Lower leg skin (tissue), 4 donors: ENCODE results near the gene FBXO44. TPM values are rescaled to one million over a fixed set of nuclear protein-coding genes. Genes with fewer than 3 reads are reported as not detected.

Source experiments
- DNase-seq, 2 donors: peaks; one replicate each; pipeline ENCODE4 v3.0.0-alpha.2; 2019; ENCODE audit warnings: low spot score in 2 of 2
- H3K4me3 ChIP-seq: fragments of 200-600 bp; sonication (generic); 2 replicates; pipeline ENCODE4 v1.5.1; 2017; ENCODE audit warnings: mild to moderate bottlenecking, low read depth; ENCODE audit not compliant: poor library complexity, severe bottlenecking
- POLR2A ChIP-seq, 2 donors: fragments of 450-650 bp; IDR thresholded peaks; one replicate each; pipeline ENCODE4 v1.6.1; 2016 to 2017; ENCODE audit warnings: antibody characterized with exemption in 2 of 2, mild to moderate bottlenecking in 1 of 2, moderate library complexity in 1 of 2
- WGBS, 2 donors: methylation state at CpG; one replicate each; pipeline ENCODE4 v1.1.5; 2018; 5-methylcytosine and 5-hydroxymethylcytosine counted together
- intact Hi-C: fragments of 100-400 bp; cut with DNase I; formaldehyde crosslinking; loops from one replicate; pipeline ENCODE4 v1.15.0; 2023; ENCODE audit warnings: low total_unique reads
- total RNA-seq, 4 donors: library from RNA; depleted of rRNA; stranded (reverse); fragments of >200 nt; gene quantifications; one replicate each; pipeline ENCODE4 v1.1.0, GENCODE V29; 2016
- TF ChIP-seq, protein P1 (sequence below), 3 donors: fragments of 450-650 bp; IDR thresholded peaks; one replicate each; pipeline ENCODE4 v1.5.1; 2016; ENCODE audit warnings: antibody characterized with exemption in 3 of 3, mild to moderate bottlenecking in 3 of 3, moderate library complexity in 2 of 3

The FBXO44 gene
- total RNA-seq, 4 donors from 2014 or later: 25.0 to 32.3 (median 27.0) TPM

DNA sequence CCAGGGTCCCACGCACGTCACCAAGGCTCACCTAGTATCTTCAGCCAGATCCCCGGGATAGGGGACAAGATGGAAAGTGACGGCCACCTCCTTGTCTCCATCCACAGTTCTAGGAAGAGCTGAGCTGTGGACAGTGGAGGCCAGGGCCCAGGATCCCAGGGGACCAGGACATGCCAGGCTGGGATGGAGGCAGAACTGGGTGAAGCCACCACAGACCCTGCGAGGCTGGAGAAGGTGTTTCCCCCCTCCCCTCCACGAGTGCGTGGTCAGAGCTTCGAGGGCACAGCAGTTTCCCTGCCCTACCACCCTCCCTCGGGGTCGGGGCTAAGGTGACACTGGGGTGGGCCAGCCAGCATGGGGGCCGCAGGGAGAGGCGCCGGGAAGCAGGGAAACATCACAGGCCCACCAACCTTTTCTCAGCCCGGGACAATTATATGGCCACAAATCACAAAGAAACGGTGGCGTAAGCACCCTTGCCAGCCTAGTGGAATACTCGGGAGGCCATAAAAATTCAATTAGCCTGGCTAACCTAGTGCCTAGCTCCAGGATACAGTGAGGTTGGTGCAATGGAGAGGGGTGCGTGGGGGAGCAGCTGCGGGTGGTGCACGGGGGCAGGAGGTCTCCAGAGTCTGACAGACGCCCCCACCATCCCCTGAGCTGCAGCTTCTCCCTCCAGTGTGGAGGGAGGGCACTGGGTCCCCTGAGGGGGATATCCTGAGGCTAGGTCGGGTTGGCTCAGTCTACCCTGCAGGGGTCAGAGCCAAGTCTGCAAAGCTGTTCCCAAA is 50.2 kb downstream of the FBXO44 start:
- no peak overlapping the region for H3K4me3 ChIP-seq
- DNase-seq: no peak
- 71 to 75% methylated on average over 17 to 22 of the region's 22 CpGs for WGBS, 2 donors
- TF ChIP-seq, protein P1, sequence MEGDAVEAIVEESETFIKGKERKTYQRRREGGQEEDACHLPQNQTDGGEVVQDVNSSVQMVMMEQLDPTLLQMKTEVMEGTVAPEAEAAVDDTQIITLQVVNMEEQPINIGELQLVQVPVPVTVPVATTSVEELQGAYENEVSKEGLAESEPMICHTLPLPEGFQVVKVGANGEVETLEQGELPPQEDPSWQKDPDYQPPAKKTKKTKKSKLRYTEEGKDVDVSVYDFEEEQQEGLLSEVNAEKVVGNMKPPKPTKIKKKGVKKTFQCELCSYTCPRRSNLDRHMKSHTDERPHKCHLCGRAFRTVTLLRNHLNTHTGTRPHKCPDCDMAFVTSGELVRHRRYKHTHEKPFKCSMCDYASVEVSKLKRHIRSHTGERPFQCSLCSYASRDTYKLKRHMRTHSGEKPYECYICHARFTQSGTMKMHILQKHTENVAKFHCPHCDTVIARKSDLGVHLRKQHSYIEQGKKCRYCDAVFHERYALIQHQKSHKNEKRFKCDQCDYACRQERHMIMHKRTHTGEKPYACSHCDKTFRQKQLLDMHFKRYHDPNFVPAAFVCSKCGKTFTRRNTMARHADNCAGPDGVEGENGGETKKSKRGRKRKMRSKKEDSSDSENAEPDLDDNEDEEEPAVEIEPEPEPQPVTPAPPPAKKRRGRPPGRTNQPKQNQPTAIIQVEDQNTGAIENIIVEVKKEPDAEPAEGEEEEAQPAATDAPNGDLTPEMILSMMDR (IDR thresholded peaks at IDR 0.05): no peak
- intact Hi-C loops: no loop called here

DNA sequence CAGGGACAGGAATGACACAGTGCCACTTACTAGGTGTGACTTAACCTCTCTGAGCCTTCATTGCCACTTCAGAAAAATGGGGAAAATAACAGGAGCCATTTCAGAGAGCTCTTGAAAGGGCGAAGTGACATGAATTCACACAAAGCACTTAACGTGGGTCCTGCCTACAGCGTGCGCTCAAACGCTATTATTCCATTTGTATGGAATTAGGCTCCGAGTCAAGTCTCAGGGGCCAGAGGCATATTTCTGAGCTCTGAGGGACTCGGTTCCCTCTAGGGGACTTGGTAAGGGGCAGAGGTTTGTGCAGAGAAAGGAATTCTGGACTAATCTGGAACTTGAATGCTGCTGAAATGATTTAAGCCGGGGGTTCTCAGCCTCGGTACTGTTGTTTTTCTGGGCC is 50.9 kb downstream of the FBXO44 start:
- no peak for TF ChIP-seq POLR2A (IDR thresholded peaks at IDR 0.05)
- TF ChIP-seq, protein P1 (IDR thresholded peaks at IDR 0.05): no peak
- intact Hi-C loops: no loop called here
- 73 to 83% methylated on average over 9 of the region's 9 CpGs for WGBS, 2 donors
- no peak for DNase-seq
- H3K4me3 ChIP-seq: no peak overlapping the region

DNA sequence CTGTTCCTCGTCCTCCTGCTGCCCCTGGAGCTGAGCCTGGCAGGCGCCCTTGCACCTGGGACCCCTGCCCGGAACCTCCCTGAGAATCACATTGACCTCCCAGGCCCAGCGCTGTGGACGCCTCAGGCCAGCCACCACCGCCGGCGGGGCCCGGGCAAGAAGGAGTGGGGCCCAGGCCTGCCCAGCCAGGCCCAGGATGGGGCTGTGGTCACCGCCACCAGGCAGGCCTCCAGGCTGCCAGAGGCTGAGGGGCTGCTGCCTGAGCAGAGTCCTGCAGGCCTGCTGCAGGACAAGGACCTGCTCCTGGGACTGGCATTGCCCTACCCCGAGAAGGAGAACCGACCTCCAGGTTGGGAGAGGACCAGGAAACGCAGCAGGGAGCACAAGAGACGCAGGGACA is 51.6 kb downstream of the FBXO44 start:
- whole genome bisulfite sequencing, 2 donors: 78 to 82% methylated on average over 10 of the region's 14 CpGs
- TF ChIP-seq, protein P1 (IDR thresholded peaks at IDR 0.05): no peak
- TF ChIP-seq POLR2A (IDR thresholded peaks at IDR 0.05): no peak
- H3K4me3 ChIP-seq: no peak overlapping the region
- no peak for DNase-seq
- intact Hi-C loops: no loop called here

DNA sequence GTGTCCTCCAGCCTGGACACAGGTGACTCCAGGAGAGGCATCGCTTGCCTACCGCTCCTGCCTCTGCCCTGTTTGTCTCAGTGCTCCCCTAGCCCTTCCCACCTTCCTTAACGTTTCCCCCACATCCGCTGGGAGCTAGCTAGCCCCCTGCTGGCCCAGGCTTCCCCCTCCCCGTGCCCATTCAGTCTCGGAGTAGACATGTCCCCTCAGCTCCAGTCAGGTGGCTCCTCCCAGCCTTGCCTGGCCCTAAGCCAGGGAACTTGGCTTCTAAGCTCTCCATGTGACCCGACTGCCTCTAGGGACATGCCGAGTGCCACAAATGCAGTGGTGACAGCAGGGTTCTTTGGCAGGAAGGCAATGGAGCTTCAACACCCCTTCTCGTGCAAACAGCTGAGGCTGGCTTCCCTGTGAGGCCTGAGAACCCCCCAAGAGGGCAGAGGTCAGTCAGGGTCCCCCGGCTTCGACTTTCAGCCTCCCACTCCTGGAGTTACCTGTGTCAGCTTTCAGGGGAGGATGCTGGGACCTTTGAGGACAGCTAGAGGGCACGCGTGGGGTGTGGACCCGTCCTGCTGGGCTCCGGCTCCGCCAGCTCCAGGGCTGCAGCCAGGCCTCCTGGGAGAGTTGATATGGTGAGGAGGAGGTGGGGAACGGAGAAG is 53.1 kb downstream of the FBXO44 start:
- intact Hi-C loops: no loop called here
- DNase-seq: no peak
- WGBS, 2 donors: 38 to 54% methylated on average over 13 to 17 of the region's 17 CpGs
- no peak overlapping the region for H3K4me3 ChIP-seq
- no peak for TF ChIP-seq POLR2A (IDR thresholded peaks at IDR 0.05)
- TF ChIP-seq, protein P1 (IDR thresholded peaks at IDR 0.05): no peak

DNA sequence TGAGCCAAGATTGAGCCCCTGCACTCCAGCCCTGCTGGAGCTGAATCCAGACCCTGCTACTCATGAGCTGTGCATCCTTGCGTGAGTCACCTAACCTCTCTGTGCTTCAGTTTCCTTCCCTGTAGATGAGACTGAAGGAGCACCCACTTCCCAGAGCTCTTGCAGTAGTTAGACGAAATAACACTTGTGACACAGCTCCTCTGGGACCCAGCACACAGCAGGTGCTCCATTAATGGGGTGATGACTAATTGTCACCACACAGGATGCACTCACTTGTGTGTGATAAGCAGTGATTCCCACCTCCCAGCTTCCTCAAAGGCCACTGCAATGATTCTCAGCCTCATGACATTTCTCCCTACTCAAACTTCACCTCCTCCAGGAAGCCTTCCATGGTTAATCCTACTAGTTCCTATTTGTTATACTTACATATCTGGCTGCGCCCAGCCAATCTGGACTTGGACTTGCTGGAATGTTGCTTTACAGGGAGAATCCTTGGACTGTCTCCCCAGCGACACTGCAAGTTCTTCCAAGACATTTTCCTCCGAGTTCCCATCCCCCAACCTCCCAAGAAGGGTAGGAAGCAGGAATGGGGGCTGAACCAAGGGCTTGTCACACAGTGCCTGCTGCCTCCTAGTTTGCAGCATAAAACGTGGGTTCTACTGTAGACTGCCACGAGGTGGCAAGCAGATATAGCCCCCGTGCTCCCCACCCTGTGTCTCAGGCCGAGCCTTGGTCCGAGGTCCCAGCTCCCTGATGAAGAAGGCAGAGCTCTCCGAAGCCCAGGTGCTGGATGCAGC is 54.1 kb downstream of the FBXO44 start:
- 71 to 85% methylated on average over 11 of the region's 11 CpGs for WGBS, 2 donors
- no peak for DNase-seq
- TF ChIP-seq POLR2A (IDR thresholded peaks at IDR 0.05): no peak
- TF ChIP-seq, protein P1 (IDR thresholded peaks at IDR 0.05): no peak
- intact Hi-C loops: no loop called here
- H3K4me3 ChIP-seq: no peak overlapping the region
